Testis (tissue), 2 donors: Measurements from ENCODE around the gene COPS2.

Experiments
- POLR2A ChIP-seq: fragments of 450-650 bp; IDR thresholded peaks from one replicate; pipeline ENCODE4 v1.6.1; 2017; ENCODE audit warnings: antibody characterized with exemption, mild to moderate bottlenecking, moderate library complexity
- TF ChIP-seq, protein P1 (sequence below), 3 experiments: fragments of 450-650 bp in 2 of 3; fragments of 200-600 bp in 1 of 3; sonication (generic) in 1 of 3; IDR thresholded peaks; one replicate each; pipeline ENCODE4 v1.5.1; 2016 to 2019; ENCODE audit warnings: antibody characterized with exemption in 3 of 3, mild to moderate bottlenecking in 2 of 3, moderate library complexity in 1 of 3

DNA sequence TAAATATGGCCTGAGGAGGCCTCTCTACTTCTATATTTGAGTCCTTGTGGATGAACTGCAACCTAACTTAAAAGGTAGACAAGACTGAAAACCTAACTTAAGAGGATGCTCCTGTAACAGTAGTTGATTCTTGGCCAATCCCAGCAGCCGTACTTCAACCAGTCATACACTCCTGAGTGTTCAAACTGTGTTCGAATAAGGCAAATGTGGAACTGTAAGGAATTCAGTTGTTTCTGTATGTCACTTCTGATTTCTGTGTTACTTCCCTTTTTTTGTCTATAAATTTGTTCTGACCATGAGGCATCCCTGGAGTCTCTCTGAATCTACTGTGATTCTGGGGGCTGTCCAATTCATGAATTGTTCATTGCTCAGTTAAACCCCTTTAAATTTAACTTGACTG, 35.2 kb upstream of the COPS2 start:
- TF ChIP-seq POLR2A: no peak
- TF ChIP-seq, protein P1, sequence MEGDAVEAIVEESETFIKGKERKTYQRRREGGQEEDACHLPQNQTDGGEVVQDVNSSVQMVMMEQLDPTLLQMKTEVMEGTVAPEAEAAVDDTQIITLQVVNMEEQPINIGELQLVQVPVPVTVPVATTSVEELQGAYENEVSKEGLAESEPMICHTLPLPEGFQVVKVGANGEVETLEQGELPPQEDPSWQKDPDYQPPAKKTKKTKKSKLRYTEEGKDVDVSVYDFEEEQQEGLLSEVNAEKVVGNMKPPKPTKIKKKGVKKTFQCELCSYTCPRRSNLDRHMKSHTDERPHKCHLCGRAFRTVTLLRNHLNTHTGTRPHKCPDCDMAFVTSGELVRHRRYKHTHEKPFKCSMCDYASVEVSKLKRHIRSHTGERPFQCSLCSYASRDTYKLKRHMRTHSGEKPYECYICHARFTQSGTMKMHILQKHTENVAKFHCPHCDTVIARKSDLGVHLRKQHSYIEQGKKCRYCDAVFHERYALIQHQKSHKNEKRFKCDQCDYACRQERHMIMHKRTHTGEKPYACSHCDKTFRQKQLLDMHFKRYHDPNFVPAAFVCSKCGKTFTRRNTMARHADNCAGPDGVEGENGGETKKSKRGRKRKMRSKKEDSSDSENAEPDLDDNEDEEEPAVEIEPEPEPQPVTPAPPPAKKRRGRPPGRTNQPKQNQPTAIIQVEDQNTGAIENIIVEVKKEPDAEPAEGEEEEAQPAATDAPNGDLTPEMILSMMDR (IDR thresholded peaks at IDR 0.05): no peak
